PFSK-1 (cell line): ENCODE data around the gene TNNT1.

ENCODE experiments used
- POLR2AphosphoS5 ChIP-seq: IDR thresholded peaks from 2 replicates; pipeline ENCODE4 v1.6.1; 2012; ENCODE audit warnings: low read depth, mild to moderate bottlenecking, control low read depth, low read length, moderate library complexity
- SIN3A ChIP-seq: IDR thresholded peaks from 2 replicates; pipeline ENCODE4 v1.6.1; 2012; ENCODE audit warnings: mild to moderate bottlenecking, low read length, moderate library complexity, borderline replicate concordance; ENCODE audit not compliant: insufficient read depth

DNA sequence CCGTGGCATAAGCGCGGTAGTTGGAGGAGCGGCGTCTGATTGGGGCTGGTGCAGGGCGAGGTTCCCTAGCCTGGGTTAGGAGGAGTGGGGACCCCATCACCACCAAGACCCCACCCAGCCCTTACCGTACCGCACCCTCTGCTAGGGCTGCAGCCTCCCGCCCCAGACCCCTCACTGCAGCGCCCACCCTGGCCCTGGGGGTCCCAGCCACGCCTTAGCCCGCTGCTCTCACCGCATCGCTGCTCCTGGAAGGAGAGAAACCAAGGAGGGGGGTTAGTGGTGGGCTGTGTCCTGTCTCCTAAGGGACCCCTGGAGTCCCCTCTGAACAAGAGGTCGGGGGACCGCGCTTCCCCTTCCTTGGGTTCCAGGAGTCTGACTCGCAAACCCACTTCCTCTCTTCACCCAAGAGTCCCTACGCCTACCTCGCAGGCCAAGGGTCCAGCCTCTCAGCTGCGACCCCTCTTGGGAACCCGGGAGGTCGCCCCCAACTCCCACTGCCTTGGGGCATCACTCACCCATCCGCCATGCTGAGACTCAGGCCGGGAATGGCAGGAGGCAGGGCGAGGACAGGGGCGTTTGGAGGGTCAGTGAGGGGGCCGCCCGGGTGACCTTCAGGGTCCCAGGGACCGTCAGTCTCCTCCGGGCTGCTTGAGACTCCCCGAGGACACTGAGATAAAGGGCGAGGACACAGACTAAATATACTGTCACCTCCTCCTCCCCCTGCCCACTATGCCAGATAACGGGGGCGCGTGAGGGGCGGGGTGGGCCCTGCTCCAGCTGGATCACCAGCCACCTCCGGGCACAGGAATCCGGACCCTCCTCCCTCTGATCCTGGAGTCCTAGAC lies 8.3 kb upstream of the TNNT1 start, which contains the start of gene TNNI3:
- TF ChIP-seq POLR2AphosphoS5: no peak
- TF ChIP-seq SIN3A: no peak
